ENCODE data around the gene NTF3. TPM values are rescaled to one million over a fixed set of nuclear protein-coding genes. Genes with fewer than 3 reads are reported as not detected.

NTF3 gene
- total RNA-seq, 8 experiments from 2014 or later = 1.1 to 156 (median 7.7) TPM

GRCh38 chr12:5451251-5451650 lies 19.3 kb downstream of the NTF3 start:
- WGBS, 10 experiments = 45 to 100% (median 100%) methylated on average over 1 of the region's 1 CpG; no CpG with 5 or more reads in 4 of the 10 experiments
- no peak overlapping the region for H3K27ac ChIP-seq
- in situ Hi-C loops (cut with MboI; ENCODE audit: low pct_unique_long_range_greater_than_20kb in 2 of 9, low sequenced_read_pairs in 9 of 9, unreplicated experiment in 9 of 9) = no loop called here
- peaks cover 22 to 23% of the 10 kb centered on the region in 2 donors for H3K4me1 ChIP-seq (replicated peaks in 1 of 2)
- no peak overlapping the region for H3K4me3 ChIP-seq
- no peak for ATAC-seq (replicated peaks in 6 of 8)

- 40 to 100% (median 84%) methylated on average over 1 to 9 of the region's 9 CpGs; no CpG with 5 or more reads in 1 of the 10 experiments for WGBS, 10 experiments
- Histone ChIP-seq H3K27ac (no peak overlapping the region), H3K4me3 (no peak overlapping the region), H3K4me1 (replicated peaks in 1 of 2) (peaks cover 24 to 25% of the 10 kb centered on the region in 2 donors)
- ATAC-seq (replicated peaks in 6 of 8) = no peak
- in situ Hi-C loops (cut with MboI; ENCODE audit: low pct_unique_long_range_greater_than_20kb in 2 of 9, low sequenced_read_pairs in 9 of 9, unreplicated experiment in 9 of 9) = no loop called here
Observed at GRCh38 chr12:5452569-5452968, 20.7 kb downstream of the NTF3 start.

GRCh38 chr12:5453466-5453865 lies 21.6 kb downstream of the NTF3 start:
- in situ Hi-C loops (cut with MboI; ENCODE audit: low pct_unique_long_range_greater_than_20kb in 2 of 9, low sequenced_read_pairs in 9 of 9, unreplicated experiment in 9 of 9) = no loop called here
- H3K4me3 ChIP-seq = no peak overlapping the region
- no peak for ATAC-seq (replicated peaks in 6 of 8)
- H3K27ac ChIP-seq = no peak overlapping the region
- WGBS, 10 experiments = 33 to 88% (median 70%) methylated on average over 1 to 4 of the region's 5 CpGs; no CpG with 5 or more reads in 2 of the 10 experiments
- H3K4me1 ChIP-seq (replicated peaks in 1 of 2) = peaks cover 24 to 25% of the 10 kb centered on the region in 2 donors

GRCh38 chr12:5455045-5455444 lies 23.1 kb downstream of the NTF3 start:
- Histone ChIP-seq H3K27ac (no peak overlapping the region), H3K4me3 (no peak overlapping the region), H3K4me1 (replicated peaks in 1 of 2) (peaks cover 24 to 25% of the 10 kb centered on the region in 2 donors)
- peak in 5 of 8 experiments; percentile 97 to 98 (median 97) for ATAC-seq (replicated peaks in 6 of 8)
- WGBS, 10 experiments = 20 to 68% (median 49%) methylated on average over 1 to 9 of the region's 11 CpGs; no CpG with 5 or more reads in 3 of the 10 experiments
- in situ Hi-C loops (cut with MboI; ENCODE audit: low pct_unique_long_range_greater_than_20kb in 2 of 9, low sequenced_read_pairs in 9 of 9, unreplicated experiment in 9 of 9) = no loop called here

GRCh38 chr12:5456030-5456429 lies 24.1 kb downstream of the NTF3 start:
- ATAC-seq (replicated peaks in 6 of 8) = peak in 3 of 8 experiments; percentile 9 to 49 (median 19)
- H3K4me3 ChIP-seq = no peak overlapping the region
- 66 to 96% (median 79%) methylated on average over 1 to 6 of the region's 6 CpGs; no CpG with 5 or more reads in 4 of the 10 experiments for WGBS, 10 experiments
- in situ Hi-C loops (cut with MboI; ENCODE audit: low pct_unique_long_range_greater_than_20kb in 2 of 9, low sequenced_read_pairs in 9 of 9, unreplicated experiment in 9 of 9) = no loop called here
- H3K4me1 ChIP-seq (replicated peaks in 1 of 2) = peaks cover 24 to 25% of the 10 kb centered on the region in 2 donors
- no peak overlapping the region for H3K27ac ChIP-seq

GRCh38 chr12:5456906-5457305 lies 25.0 kb downstream of the NTF3 start:
- peak in 3 of 8 experiments; percentile 15 to 62 (median 30) for ATAC-seq (replicated peaks in 6 of 8)
- Histone ChIP-seq H3K4me1 (replicated peaks in 1 of 2) (peaks cover 24 to 25% of the 10 kb centered on the region in 2 donors), H3K27ac (no peak overlapping the region), H3K4me3 (no peak overlapping the region)
- in situ Hi-C loops (cut with MboI; ENCODE audit: low pct_unique_long_range_greater_than_20kb in 2 of 9, low sequenced_read_pairs in 9 of 9, unreplicated experiment in 9 of 9) = no loop called here
- WGBS, 10 experiments = 0 to 100% (median 81%) methylated on average over 1 to 7 of the region's 8 CpGs; no CpG with 5 or more reads in 2 of the 10 experiments

- Histone ChIP-seq H3K27ac (no peak overlapping the region), H3K4me3 (no peak overlapping the region), H3K4me1 (replicated peaks in 1 of 2) (peaks cover 24 to 25% of the 10 kb centered on the region in 2 donors)
- in situ Hi-C loops (cut with MboI; ENCODE audit: low pct_unique_long_range_greater_than_20kb in 2 of 9, low sequenced_read_pairs in 9 of 9, unreplicated experiment in 9 of 9) = no loop called here
- WGBS, 10 experiments = 75 to 100% (median 85%) methylated on average over 1 to 9 of the region's 12 CpGs
- no peak for ATAC-seq (replicated peaks in 6 of 8)
Observed at GRCh38 chr12:5458229-5459050, 26.5 kb downstream of the NTF3 start.

GRCh38 chr12:5459051-5459782 lies 27.3 kb downstream of the NTF3 start:
- peaks cover 21 to 23% of the 10 kb centered on the region in 2 donors for H3K4me1 ChIP-seq (replicated peaks in 1 of 2)
- in situ Hi-C loops (cut with MboI; ENCODE audit: low pct_unique_long_range_greater_than_20kb in 2 of 9, low sequenced_read_pairs in 9 of 9, unreplicated experiment in 9 of 9) = no loop called here
- no peak overlapping the region for H3K4me3 ChIP-seq
- H3K27ac ChIP-seq = no peak overlapping the region
- ATAC-seq (replicated peaks in 6 of 8) = no peak
- 0 to 100% (median 73%) methylated on average over 1 to 6 of the region's 10 CpGs; no CpG with 5 or more reads in 2 of the 10 experiments for WGBS, 10 experiments

GRCh38 chr12:5460817-5461216 lies 28.9 kb downstream of the NTF3 start:
- WGBS, 10 experiments = 5 to 100% (median 60%) methylated on average over 1 to 2 of the region's 2 CpGs; no CpG with 5 or more reads in 2 of the 10 experiments
- in situ Hi-C loops (cut with MboI; ENCODE audit: low pct_unique_long_range_greater_than_20kb in 2 of 9, low sequenced_read_pairs in 9 of 9, unreplicated experiment in 9 of 9) = no loop called here
- H3K4me1 ChIP-seq (replicated peaks in 1 of 2) = peaks cover 5 to 7% of the 10 kb centered on the region in 2 donors
- peak in 3 of 8 experiments; percentile 67 to 89 (median 71) for ATAC-seq (replicated peaks in 6 of 8)
- no peak overlapping the region for H3K4me3 ChIP-seq
- no peak overlapping the region for H3K27ac ChIP-seq

- Histone ChIP-seq H3K4me1 (replicated peaks in 1 of 2) (no peaks in the 10 kb centered on the region), H3K27ac (no peak overlapping the region), H3K4me3 (no peak overlapping the region)
- no peak for ATAC-seq (replicated peaks in 6 of 8)
- WGBS, 10 experiments = 75 to 100% (median 100%) methylated on average over 1 of the region's 1 CpG; no CpG with 5 or more reads in 3 of the 10 experiments
- in situ Hi-C loops (cut with MboI; ENCODE audit: low pct_unique_long_range_greater_than_20kb in 2 of 9, low sequenced_read_pairs in 9 of 9, unreplicated experiment in 9 of 9) = no loop called here
Observed at GRCh38 chr12:5461966-5462365, 30.1 kb downstream of the NTF3 start.

- Histone ChIP-seq H3K4me1 (replicated peaks in 1 of 2) (no peaks in the 10 kb centered on the region), H3K4me3 (no peak overlapping the region), H3K27ac (no peak overlapping the region)
- no peak for ATAC-seq (replicated peaks in 6 of 8)
- in situ Hi-C loops (cut with MboI; ENCODE audit: low pct_unique_long_range_greater_than_20kb in 2 of 9, low sequenced_read_pairs in 9 of 9, unreplicated experiment in 9 of 9) = no loop called here
- 40 to 93% (median 83%) methylated on average over 1 to 2 of the region's 2 CpGs; no CpG with 5 or more reads in 3 of the 10 experiments for WGBS, 10 experiments
Observed at GRCh38 chr12:5464096-5464495, 32.2 kb downstream of the NTF3 start.

GRCh38 chr12:5465384-5465783 lies 33.5 kb downstream of the NTF3 start:
- no peak overlapping the region for H3K27ac ChIP-seq
- no peak for ATAC-seq (replicated peaks in 6 of 8)
- no peaks in the 10 kb centered on the region for H3K4me1 ChIP-seq (replicated peaks in 1 of 2)
- no peak overlapping the region for H3K4me3 ChIP-seq
- in situ Hi-C loops (cut with MboI; ENCODE audit: low pct_unique_long_range_greater_than_20kb in 2 of 9, low sequenced_read_pairs in 9 of 9, unreplicated experiment in 9 of 9) = no loop called here
- WGBS, 10 experiments = 67 to 100% (median 97%) methylated on average over 1 to 5 of the region's 6 CpGs; no CpG with 5 or more reads in 4 of the 10 experiments

GRCh38 chr12:5466521-5466960 lies 34.6 kb downstream of the NTF3 start:
- no peak for ATAC-seq (replicated peaks in 6 of 8)
- in situ Hi-C loops (cut with MboI; ENCODE audit: low pct_unique_long_range_greater_than_20kb in 2 of 9, low sequenced_read_pairs in 9 of 9, unreplicated experiment in 9 of 9) = no loop called here
- WGBS, 10 experiments = 20 to 100% (median 80%) methylated on average over 1 to 4 of the region's 5 CpGs; no CpG with 5 or more reads in 1 of the 10 experiments
- H3K4me1 ChIP-seq (replicated peaks in 1 of 2) = no peaks in the 10 kb centered on the region
- H3K27ac ChIP-seq = no peak overlapping the region
- H3K4me3 ChIP-seq = no peak overlapping the region

Measured in motor neuron (in vitro differentiated cells).